Body of pancreas (tissue), 4 donors: ENCODE results near the gene FCRL6.
A peak's percentile ranks its signal among the peaks of the same experiment; 100 is the strongest.

Experiments
- POLR2A ChIP-seq, 3 donors: fragments of 450-650 bp; IDR thresholded peaks; one replicate each; pipeline ENCODE4 v1.6.1; 2016; ENCODE audit warnings: antibody characterized with exemption in 3 of 3, mild to moderate bottlenecking in 2 of 3
- TF ChIP-seq, protein P1 (sequence below), 7 experiments: fragments of 450-650 bp in 4 of 7; fragments of 200-600 bp in 3 of 7; sonication (generic) in 3 of 7; IDR thresholded peaks; one replicate each; pipeline ENCODE4 v1.5.1; 2016 to 2019; ENCODE audit warnings: antibody characterized with exemption in 7 of 7

DNA sequence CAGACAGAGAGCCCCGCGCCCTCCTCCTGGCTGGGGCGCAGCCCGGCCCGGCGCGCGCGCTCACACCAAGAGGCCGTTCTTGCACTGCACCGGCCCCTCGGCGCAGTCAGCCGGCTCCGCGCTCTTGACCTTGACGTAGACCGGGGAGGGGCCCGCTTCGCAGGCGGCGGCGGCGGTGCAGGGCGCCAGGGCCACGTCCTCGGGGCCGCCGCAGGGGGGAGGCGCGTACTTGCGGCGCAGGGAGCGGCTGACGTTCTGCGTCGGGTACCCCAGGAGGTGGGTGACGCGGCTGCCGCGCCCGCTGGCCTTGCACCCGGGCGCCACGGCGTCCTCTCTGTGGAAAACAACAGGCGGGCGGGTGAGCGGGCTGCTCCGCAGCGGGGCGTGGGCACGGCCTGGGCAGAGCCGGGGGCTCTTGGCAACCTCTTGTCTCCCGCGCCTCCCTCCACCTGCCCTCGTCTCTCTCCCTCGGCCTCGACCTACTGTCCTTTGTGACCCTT, 52.6 kb downstream of the FCRL6 start:
- TF ChIP-seq, protein P1, sequence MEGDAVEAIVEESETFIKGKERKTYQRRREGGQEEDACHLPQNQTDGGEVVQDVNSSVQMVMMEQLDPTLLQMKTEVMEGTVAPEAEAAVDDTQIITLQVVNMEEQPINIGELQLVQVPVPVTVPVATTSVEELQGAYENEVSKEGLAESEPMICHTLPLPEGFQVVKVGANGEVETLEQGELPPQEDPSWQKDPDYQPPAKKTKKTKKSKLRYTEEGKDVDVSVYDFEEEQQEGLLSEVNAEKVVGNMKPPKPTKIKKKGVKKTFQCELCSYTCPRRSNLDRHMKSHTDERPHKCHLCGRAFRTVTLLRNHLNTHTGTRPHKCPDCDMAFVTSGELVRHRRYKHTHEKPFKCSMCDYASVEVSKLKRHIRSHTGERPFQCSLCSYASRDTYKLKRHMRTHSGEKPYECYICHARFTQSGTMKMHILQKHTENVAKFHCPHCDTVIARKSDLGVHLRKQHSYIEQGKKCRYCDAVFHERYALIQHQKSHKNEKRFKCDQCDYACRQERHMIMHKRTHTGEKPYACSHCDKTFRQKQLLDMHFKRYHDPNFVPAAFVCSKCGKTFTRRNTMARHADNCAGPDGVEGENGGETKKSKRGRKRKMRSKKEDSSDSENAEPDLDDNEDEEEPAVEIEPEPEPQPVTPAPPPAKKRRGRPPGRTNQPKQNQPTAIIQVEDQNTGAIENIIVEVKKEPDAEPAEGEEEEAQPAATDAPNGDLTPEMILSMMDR (IDR thresholded peaks at IDR 0.05), result peak in 4 of 7 experiments; percentile 19 to 36 (median 30)
- peak; percentile 86 to 92 (median 88) for TF ChIP-seq POLR2A (IDR thresholded peaks at IDR 0.05)
